Loucy (cell line): ENCODE measurements around the gene RAB31.

Experiments used
- CTCF ChIP-seq: fragments of 200-600 bp; sonication (generic); conservative IDR thresholded peaks from 2 replicates; pipeline ENCODE4 v1.5.1; 2014; ENCODE audit warnings: mild to moderate bottlenecking, antibody characterized with exemption, low read length
- EZH2phosphoT487 ChIP-seq: fragments of 200-600 bp; IDR thresholded peaks from 2 replicates; pipeline ENCODE4 v1.6.1; 2018; ENCODE audit warnings: antibody characterized with exemption, mild to moderate bottlenecking, moderate library complexity, borderline replicate concordance

GRCh38 chr18:9871244-9871746 lies 163.2 kb downstream of the RAB31 start:
- TF ChIP-seq CTCF = no peak
- TF ChIP-seq EZH2phosphoT487 = no peak
